Middle frontal gyrus (tissue), 1 donor: ENCODE measurements around the gene PRKCA.
"Not testable (repeated sequence)": the region's sequence is repeated elsewhere in the genome, so short reads cannot be mapped to it uniquely, and the experiment has no call there.

Experiments
- DNase-seq: peaks from one replicate; pipeline ENCODE4 v3.0.0-alpha.2; 2015; ENCODE audit warnings: low spot score; ENCODE audit errors: extremely low spot score

Gene PRKCA

DNA sequence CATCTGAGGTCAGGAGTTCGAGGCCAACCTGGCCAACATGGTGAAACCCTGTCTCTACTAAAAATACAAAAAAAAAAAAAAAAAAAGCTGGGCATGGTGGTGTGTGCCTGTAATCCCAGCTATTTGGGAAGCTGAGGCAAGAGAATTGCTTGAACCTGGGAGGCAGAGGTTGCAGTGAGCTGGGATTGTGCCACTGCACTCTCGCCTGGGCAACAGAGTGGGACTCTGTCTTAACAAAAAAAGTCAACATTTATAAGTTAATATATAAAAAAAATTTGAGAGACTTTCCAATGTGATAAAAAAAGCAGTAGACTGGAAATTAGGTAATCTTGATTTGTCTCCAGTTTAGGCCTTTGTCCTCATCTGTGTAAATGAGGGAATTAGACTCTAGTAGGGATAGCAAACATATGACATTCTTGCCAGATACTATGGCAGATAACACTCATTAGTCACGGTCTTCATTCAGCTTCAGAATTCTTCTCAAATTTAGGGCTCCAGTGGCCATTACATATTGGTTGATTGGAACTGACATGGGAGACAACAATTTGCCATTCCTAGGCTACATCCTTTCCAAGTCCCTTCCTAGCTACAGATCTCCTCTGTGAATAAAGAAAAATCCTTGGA, 22.1 kb downstream of the PRKCA start:
- DNase-seq: not testable (repeated sequence)

DNA sequence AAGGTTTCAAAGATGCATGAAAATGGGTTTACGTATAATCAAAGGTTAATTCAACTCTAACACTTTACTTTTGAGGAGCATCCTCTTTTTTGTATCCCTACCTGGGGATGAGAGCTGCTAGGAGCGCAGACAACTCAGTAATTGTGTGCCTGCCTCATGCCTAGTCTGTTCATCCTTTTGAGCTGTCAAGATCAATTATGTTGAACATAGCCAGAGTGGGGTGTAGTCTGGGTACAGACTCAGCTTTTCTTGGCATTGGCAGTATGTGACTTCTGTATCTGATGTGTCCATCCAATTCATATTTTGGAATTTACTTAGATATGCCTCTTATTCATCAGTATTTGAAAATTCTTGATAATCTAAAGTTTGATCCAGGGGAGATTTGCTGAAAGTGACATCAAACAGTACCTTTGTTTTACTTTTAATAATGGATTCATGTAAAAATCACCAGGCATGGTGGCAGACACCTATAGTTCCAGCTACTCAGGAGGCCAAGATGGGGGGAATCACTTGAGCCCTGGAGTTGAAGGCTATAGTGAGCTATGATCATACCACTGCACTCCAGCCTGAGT, 24.1 kb downstream of the PRKCA start:
- no peak for DNase-seq

DNA sequence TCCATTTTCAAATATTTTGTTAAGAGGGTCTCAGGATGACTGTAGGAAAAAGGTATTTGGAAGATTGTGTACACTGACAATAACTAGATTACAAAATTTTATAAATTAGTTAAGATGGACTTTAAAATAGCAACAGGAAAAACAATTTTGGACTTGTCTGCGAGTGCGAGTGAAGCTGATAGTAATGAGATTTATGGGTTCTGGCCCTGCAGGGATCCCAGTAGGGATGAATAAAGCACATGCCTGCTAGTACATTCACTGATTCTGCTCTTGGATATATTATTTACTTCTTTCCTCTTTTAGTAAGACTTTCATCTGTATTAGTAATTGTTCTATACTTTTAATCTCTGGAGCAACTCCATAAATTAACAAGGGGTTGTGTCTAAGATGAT, 28.2 kb downstream of the PRKCA start:
- DNase-seq: no peak

DNA sequence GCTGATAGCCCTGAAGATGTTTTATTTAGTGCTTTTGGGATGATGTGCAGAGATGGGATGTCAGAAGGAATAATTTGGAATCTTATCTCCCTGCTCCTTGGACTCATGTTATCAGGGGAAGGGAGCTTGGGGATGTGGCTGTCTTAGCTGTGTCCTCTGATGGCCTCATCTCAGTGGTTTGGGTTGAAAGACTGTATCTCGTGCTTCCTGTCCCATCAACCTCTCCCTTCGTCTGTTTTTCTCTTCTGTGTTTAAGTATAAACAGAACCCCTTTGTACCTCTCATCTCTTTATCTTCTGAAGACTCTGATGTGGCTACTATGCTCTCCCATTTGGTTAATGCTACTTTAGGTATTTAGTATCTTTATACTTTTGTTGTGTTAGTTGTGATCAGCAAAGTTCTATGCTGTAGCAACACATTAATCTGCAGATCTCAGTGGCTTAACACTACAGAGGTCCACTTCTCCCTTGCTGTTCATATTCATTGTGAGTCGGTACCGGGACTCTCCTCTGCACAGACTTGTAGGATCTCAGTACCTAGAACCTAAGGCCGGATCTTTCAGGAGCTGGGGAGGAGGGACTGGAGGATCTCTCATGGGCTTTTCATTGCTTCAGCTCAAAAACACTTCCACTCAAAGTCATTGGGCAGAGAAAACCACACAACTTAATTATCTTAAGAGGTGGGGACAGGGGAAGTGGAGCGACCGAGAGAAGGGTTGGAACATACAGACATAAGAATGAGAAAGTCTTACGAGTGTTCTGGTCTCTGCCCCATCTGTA, 28.8 kb downstream of the PRKCA start:
- no peak for DNase-seq

DNA sequence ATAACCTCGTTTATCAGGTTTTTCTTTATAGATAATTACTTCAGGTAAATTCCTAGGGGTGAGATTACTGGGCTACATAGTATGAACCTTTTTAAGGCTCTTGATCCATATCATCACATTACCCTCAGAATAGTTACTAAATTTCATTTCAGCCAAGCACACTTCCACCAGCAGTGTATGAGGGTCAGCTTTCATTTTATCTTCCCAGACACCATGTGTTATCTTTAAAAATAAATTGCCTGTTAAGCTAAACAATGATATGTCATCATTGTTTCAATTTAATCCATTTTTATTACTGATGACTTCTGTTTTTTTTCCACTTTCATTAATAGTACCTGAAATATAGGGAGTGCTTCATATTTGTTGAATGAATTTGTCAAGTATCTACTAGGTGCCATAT, 33.4 kb downstream of the PRKCA start:
- DNase-seq: no peak

DNA sequence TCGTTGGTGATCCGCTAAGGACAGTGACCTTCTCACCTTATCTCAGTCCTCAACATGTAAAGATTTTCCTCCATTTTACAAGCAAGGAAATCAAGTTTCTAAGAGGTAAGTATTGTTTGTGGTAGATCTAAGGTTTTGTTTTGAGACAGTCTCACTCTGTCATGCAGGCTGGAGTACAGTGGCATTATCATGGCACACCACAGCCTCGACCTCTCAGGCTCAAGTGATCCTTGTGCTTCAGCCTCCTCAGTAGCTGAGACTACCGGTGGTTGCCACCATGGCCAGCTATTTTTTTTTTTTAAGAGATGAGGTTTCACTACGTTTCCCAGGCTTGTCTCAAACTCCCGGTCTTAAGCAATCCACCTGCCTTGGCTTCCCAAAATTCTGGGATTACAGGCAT, 34.9 kb downstream of the PRKCA start:
- DNase-seq: no peak

DNA sequence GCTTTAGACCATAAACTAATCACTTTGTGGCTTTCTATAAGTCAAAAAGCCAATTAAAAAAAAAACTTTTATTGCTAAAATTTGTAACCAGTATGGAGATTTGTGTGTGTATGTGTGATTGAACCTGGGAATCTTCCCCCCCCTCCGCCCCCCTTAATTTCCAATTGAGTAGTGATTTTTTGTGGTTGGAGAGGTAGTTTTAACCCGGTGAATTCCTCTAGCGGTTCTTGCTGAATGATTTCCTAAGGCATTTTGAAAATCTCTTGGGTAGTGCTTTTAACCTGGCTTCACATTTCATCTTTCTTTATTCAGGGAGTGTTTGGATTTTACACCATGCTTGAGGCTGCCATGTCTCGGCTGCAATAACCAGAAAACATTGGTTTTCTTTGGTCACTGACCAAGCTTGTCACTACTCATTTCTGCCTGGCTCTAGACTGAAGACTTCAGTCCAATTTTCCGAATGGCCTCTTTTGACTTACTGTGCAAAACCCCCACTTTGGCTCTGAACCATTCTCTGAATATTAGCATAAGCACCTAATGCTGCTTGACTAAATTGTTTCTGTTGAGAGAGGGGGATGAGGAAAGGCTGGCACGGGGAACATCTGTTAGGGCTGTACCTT, 35.6 kb downstream of the PRKCA start:
- DNase-seq: no peak

DNA sequence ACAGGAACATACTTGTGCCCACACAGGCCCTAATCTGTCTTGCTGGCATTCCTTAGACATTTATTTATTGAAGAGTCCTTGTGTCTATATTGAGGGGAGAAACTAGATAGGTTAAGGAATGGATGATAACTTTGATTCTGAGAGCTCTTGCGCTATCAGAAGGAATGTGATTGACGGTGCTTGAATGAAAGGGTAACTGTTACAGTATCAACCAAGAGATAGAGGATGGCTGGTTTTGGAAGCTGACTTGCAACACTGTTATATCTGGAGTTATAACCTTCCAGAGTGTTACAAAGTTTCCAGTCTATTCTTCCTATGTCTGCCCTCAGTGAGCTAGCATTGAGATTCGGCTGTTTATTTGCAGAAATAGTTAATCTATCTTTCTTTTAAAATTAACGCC, 36.5 kb downstream of the PRKCA start:
- no peak for DNase-seq

DNA sequence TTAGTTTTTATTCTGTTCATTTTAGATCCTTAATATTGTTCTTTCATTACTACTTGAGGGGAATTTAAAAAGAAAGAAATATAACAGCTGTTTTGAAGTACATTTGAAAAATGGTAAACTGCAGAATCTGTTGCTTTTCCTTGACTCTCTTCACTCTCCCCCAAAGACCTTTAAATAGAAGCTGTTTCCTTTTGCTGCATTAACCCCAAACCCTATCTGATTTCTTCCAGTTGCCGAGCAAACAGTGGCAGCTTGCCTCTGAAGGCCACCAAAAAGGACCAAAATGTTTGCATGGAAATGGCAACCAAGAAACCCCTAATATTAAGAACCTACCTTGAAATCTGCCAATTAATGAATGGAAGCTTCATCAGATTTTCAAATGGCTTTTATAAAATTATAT, 37.1 kb downstream of the PRKCA start:
- DNase-seq: no peak

DNA sequence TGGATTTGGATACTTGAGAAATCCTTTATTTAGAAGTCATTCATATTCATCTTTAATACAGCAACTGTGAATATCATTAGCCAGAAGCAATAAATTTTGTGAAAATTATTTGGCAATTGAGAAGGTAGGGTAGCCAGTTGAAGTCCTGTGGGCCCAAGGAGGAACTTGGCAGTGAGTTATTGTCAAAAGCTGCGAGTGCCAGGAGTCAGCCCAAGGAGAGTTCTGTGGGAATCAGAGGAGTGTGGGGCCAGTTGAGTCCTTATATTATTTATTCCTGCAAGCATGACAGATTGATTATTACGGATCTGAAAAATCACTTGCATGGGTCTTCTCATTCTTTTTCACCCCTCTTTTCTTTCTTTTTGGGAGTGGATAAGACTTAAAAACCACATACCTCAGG, 38.3 kb downstream of the PRKCA start:
- DNase-seq: no peak

DNA sequence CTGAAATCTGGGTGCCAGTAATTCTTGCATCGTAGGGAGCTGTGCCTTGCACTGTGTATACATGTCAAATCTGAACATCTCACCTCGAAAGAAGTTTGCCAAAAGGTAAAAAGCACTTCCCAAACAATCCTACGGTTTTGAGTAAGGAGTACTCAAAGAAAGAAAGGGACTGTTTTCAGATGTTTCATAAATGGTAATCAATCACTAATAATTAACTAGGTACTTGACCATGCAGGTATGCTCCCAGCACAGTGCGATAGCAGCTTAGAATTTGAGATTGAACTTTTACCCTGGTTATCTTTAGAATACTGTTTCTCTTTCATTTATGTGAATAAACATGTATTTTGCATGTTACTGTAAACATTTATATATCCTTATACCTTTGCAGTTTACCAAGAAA, 39.0 kb downstream of the PRKCA start:
- DNase-seq: no peak

DNA sequence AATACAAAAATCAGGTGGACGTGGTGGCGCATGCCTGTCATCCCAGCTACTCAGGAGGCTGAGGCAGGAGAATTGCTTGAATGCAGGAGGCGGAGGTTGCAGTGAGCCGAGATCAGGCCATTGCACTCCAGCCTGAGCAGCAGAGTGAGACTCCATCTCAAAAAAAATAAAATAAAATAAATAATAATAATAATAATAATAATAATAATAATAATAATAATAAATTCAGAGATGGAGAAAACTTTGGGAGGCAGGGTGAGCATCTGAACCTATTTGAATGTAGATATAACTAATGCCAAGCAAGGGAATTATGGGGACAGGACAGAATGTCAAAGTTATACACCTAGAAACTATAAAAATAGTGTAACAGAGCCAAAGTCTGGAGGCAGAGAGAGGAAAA, 39.9 kb downstream of the PRKCA start:
- not testable (repeated sequence) for DNase-seq

DNA sequence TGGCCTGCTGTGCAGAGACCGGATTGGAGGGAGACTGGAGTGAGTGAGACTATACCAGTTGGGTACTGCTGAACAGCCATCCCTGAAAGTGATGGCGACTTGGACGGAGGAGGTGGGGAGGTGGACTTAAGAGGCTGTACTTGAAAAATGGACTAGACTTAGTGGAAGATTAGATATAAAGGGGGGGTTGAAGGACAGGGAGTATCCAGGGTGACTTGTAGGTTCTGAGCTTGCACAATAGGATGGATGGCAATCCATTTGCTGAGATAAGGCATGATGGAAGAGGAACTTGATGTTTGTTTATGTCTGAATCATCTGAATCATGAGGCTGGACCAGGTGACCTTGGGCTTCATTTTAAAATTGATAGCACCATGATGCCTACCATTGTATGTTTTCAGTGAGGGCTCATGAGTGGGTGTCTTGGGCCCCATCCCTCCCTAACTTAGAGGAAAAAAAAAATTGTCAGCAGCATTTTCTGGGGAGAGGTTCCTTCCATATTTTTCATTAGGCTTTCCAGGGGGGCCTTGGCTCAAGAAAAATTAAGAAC, 41.2 kb downstream of the PRKCA start:
- DNase-seq: no peak

DNA sequence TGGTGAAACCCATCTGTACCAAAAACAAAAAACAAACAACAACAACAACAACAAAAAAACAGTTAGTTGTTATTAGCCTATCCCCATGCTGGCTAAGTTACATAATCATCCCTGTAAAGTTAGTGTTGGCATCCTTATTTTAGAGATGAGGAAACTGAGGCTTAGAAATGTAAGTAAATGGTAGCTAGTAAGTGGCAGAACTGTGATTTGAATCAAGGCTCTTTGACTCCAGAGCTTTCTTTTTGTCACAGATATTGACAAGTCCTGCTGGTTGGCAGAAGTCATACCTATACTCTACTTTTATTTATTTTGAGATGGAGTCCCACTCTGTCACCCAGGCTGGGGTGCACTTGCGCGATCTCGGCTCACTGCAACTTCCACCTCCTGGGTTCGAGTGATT, 42.1 kb downstream of the PRKCA start:
- DNase-seq: no peak

DNA sequence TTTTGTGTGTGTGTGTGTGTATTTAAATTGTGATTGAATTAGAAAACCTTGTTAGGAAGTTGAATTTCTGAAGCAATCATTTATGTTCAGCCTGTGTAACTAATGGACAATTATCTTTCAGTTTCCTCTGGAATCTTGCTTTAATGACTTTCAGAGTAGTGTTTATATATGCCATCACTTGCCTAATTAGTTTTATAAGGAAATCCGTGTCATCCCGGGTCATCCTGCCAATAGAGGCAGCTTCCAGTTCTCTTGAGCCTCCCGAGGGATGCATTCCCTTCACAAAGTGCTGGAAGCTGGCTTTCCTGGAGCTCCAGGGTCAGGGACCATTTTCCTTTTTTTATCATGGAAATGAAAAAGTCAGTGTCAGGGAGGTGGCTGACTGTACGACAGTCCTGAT, 42.9 kb downstream of the PRKCA start:
- no peak for DNase-seq

DNA sequence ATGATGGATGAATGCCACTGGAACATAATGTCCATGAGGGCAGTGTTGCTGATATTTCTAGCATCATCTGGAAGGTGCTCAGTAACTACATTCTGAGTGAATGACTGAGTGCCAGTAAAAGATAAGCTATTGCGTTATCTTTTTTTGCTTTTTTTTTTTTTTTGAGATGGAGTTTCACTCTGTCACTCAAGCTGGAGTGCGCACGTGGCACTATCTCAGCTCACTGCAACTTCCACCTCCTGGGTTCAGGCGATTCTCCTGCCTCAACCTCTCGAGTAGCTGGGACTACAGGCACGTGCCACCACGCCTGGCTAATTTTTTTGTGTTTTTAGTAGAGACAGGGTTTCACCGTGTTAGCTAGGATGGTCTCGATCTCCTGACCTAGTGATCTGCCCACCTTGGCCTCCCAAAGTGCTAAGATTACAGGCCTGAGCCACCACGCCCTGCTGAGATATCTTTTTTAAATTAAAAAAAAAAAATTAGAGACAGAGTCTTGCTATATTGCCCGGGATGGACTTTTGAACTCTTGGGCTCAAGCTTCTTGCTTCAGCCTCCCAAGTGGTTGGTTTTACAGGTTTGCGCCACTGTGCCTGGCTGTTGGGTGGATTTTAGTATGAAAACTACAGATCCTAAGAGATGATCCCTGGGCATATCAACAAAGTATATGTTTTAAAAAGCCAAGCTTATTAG, 43.7 kb downstream of the PRKCA start:
- DNase-seq: not testable (repeated sequence)

DNA sequence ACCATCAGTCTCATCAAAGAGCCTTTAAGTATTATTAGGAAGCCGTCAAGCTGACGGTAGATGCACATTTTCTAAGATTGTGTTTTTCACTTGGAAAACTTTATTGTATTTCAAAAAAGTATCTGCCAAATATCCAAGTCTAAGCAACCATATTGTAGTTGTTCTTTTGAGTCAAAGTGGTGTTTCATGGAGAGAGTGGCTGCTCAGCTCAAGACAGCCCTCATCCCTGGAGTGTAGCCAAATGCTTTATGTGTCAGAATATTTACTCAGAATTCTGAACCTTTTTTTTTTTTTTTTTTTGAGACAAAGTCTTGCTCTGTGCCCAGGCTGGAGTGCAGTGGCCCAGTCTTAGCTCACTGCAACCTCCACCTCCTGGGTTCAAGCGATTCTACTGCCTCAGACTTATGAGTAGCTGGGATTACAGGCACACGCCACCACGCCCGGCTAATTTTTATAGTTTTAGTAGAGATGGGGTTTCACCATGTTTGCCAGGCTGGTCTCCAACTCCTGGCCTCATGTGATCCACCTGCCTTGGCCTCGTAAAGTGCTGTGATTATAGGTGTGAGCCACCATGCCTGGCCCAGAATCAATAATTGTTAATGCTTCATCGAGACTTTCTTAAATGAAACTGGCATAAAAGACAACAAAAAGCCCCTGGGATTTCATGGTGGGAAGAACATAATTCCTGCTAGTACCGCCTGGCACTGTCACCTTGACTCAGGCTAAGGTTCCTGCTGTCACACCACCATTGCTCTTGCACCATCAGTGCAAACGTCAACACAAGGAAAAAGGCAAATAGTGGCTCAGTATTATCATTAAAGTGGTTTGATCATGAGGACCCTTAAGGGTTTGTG, 45.5 kb downstream of the PRKCA start:
- DNase-seq: no peak

DNA sequence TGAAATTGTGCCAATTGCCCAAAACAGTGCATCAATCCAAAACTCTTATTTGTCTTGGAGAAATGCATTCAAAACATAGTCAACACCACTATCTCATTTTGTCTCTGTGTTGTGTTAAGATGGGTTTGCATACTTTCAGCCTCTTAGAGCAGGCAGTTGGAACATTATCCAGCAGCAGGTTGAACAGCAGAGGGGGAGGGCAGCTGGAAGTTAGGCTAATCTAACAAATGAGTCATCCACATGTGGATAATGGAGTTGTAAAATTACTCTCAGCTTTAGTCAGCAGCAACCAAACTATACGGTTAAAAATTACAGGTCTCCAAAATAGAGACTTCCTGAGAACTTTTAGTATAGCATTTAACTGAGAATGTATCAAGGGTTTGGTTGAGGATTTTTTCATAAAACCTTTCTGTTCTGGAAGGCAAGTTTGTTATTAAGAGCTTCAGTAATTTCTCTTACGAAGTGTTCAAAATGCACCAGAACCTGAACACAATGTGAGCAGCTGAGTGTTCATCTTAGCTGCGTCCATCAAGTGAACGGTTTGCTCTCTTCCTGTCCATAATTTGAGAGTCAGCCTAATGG, 46.3 kb downstream of the PRKCA start:
- DNase-seq: no peak

DNA sequence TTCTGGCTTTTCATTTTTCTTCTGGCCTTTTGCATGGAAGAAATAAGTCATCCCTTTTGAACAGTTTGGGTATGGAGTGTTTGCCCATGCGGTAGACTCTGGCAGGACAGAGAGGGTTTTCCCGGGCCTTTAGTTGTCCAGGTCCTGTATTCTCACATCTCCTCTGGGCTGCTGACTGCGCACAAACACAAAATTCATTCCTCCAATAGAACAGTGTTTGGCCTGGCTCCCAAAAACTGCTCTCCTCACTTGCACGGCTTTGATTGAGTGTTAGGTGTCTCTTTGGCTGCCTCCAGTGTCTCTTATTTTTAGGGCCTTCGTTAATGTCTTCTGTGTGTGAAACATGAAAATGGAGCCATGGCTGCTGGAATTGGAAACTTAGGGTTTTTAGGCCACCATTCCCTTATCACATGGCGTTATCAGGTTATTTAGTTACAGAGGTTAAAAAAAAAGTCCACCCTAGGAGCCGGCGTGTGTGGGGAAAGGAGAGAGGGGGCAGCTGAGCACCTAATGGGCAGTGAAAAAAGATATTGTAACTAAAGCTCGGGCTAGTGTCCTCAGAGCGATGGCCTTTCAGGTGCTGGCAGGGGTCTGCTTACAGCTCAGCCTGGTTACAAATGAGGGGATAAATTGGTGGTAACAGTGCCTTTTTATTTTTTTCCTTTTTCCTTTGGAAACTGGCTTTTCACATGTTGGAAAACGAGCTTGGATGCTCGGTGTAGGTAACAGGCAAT, 47.3 kb downstream of the PRKCA start:
- DNase-seq: no peak

DNA sequence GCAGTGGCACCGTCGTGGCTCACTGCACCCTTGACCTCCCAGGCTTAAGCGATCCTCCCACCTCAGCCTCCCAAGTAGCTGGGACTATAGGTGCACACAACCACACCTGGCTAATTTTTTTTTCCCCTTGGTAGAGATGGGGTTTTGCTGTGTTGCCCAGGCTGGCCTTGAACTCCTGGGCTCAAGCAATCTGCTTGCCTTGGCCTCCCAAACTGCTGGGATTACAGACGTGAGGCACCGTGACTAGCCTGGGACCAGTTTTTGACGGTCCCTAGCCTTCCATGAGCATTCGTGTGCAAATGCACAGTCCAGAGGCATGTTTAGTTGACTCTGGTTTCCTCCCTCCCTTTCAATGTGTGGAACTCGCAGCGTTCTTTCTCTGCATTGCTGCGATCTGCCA, 48.2 kb downstream of the PRKCA start:
- DNase-seq: not testable (repeated sequence)
